Lung (tissue), 12 donors: ENCODE results near the gene DCUN1D2. TPM values are rescaled to one million over a fixed set of nuclear protein-coding genes. Genes with fewer than 3 reads are reported as not detected.
A peak's percentile ranks its signal among the peaks of the same experiment; 100 is the strongest.

Source experiments
- ATAC-seq: fragments of 200-7000 bp; cut with Tn5 transposase; one replicate; pipeline ENCODE4 v1.9.1; 2020; ENCODE audit warnings: moderate number of reproducible peaks; ENCODE audit not compliant: insufficient read depth, low FRiP score
- DNase-seq, 3 donors: peaks; one replicate each; pipeline ENCODE4 v3.0.0-alpha.2; 2013 to 2017
- H3K27ac ChIP-seq, 2 donors: one replicate each; pipeline ENCODE4 v1.5.1; 2013; ENCODE audit warnings: mild to moderate bottlenecking in 2 of 2, moderate library complexity in 2 of 2, control low read depth in 1 of 2, inconsistent platforms in 1 of 2, low read depth in 1 of 2, low read length in 1 of 2
- H3K27me3 ChIP-seq, 3 donors: one replicate each; pipeline ENCODE4 v1.5.1; 2013; ENCODE audit warnings: low read length in 2 of 3; ENCODE audit not compliant: control insufficient read depth in 3 of 3, insufficient read depth in 3 of 3
- H3K36me3 ChIP-seq, 4 donors: one replicate each; pipeline ENCODE4 v1.5.1; 2013; ENCODE audit warnings: low read length in 4 of 4, mild to moderate bottlenecking in 1 of 4, moderate library complexity in 1 of 4; ENCODE audit not compliant: control insufficient read depth in 4 of 4, insufficient read depth in 4 of 4
- H3K4me1 ChIP-seq, 5 donors: one replicate each; pipeline ENCODE4 v1.5.1; 2013; ENCODE audit warnings: low read length in 5 of 5, mild to moderate bottlenecking in 2 of 5, moderate library complexity in 1 of 5; ENCODE audit not compliant: control insufficient read depth in 5 of 5, insufficient read depth in 5 of 5
- H3K4me3 ChIP-seq: one replicate; pipeline ENCODE4 v1.5.1; 2013; ENCODE audit warnings: mild to moderate bottlenecking, control low read depth, moderate library complexity
- H3K9ac ChIP-seq, 2 donors: one replicate each; pipeline ENCODE4 v1.5.1; 2013; ENCODE audit warnings: low read length in 2 of 2, control low read depth in 1 of 2; ENCODE audit not compliant: insufficient read depth in 1 of 2
- H3K9me3 ChIP-seq, 4 donors: one replicate each; pipeline ENCODE4 v1.5.1; 2013; ENCODE audit warnings: low read length in 3 of 4, mild to moderate bottlenecking in 1 of 4, moderate library complexity in 1 of 4; ENCODE audit not compliant: control insufficient read depth in 4 of 4, insufficient read depth in 3 of 4
- CTCF ChIP-seq: IDR thresholded peaks from 2 replicates; pipeline ENCODE4 v1.5.1; 2012; ENCODE audit warnings: mild to moderate bottlenecking; ENCODE audit errors: control extremely low read depth, extremely low read depth
- WGBS, 2 donors: extraction: QIAGEN DNeasy Blood & Tissue Kit; methylation state at CpG; one replicate each; pipeline ENCODE4 v1.1.7; 2013; 5-methylcytosine and 5-hydroxymethylcytosine counted together
- polyA plus RNA-seq, 2 donors: library from polyadenylated mRNA; stranded (reverse); fragments of 200-250 nt; gene quantifications; one replicate each; pipeline ENCODE4 v1.2.1, GENCODE V29; 2013
- total RNA-seq, 2 donors: library from RNA; depleted of rRNA in 1 of 2; stranded (reverse); fragments of >200 nt in 1 of 2; gene quantifications; one replicate each; pipeline ENCODE4 v1.2.1, GENCODE V29; 2014 to 2021
- donor health status: control.
- donor health status: control.
- donor health status: Bipolar disorder and iron deficiency.
- donor health status: healthy.
- donor health status: DM: yes; HTN: yes; CAD: no.

The DCUN1D2 gene
- total and polyA plus RNA-seq, 4 donors, result 6.9 to 21.1 (median 13.8) TPM

GRCh38 chr13:113418722-113419049 is 71.8 kb downstream of the DCUN1D2 start:
- 89 to 100% methylated on average over 1 of the region's 1 CpG for WGBS, 2 donors
- ATAC-seq (no peak), DNase-seq (no peak)
- Histone ChIP-seq H3K27me3 (peaks cover 0 to 4% (median 0%) of the 10 kb centered on the region in 3 donors), H3K36me3 (no peaks in the 10 kb centered on the region), H3K9ac (no peak overlapping the region), H3K4me1 (peaks cover 0 to 29% (median 2%) of the 10 kb centered on the region in 5 donors), H3K4me3 (no peak overlapping the region), H3K9me3 (peaks cover 0 to 2% (median 0%) of the 10 kb centered on the region in 4 donors), H3K27ac (peak overlapping the region in 1 of 2 donors; percentile 7)
- no peak for TF ChIP-seq CTCF

- ATAC-seq (no peak), DNase-seq (no peak)
- Histone ChIP-seq H3K4me1 (peaks cover 0 to 24% (median 0%) of the 10 kb centered on the region in 5 donors), H3K4me3 (no peak overlapping the region), H3K27me3 (peaks cover 0 to 4% (median 0%) of the 10 kb centered on the region in 3 donors), H3K9ac (no peak overlapping the region), H3K36me3 (no peaks in the 10 kb centered on the region), H3K9me3 (peaks cover 0 to 2% (median 0%) of the 10 kb centered on the region in 4 donors), H3K27ac (peak overlapping the region in 1 of 2 donors; percentile 7)
- WGBS, 2 donors, result 63 to 68% methylated on average over 16 of the region's 16 CpGs
- TF ChIP-seq CTCF, result no peak
Measured at GRCh38 chr13:113417836-113418721, 72.4 kb downstream of the DCUN1D2 start.

GRCh38 chr13:113417008-113417751 is 73.3 kb downstream of the DCUN1D2 start:
- peaks cover 0 to 15% (median 0%) of the 10 kb centered on the region in 5 donors for H3K4me1 ChIP-seq
- TF ChIP-seq CTCF, result no peak
- no peaks in the 10 kb centered on the region for H3K36me3 ChIP-seq
- H3K9ac ChIP-seq, result no peak overlapping the region
- DNase-seq (no peak), ATAC-seq (no peak)
- H3K4me3 ChIP-seq, result no peak overlapping the region
- peaks cover 0 to 4% (median 0%) of the 10 kb centered on the region in 3 donors for H3K27me3 ChIP-seq
- 75 to 85% methylated on average over 28 of the region's 28 CpGs for WGBS, 2 donors
- no peak overlapping the region for H3K27ac ChIP-seq
- H3K9me3 ChIP-seq, result peaks cover 0 to 2% (median 0%) of the 10 kb centered on the region in 4 donors
